GM12865 (cell line): ENCODE data around the gene ITPR1.

Experiments
- DNase-seq: peaks from one replicate; pipeline ENCODE4 v3.0.0; 2010; ENCODE audit warnings: low read depth
- H3K4me3 ChIP-seq: 2 replicates; pipeline ENCODE4 v1.5.1; 2011; ENCODE audit warnings: mild to moderate bottlenecking, low read depth, low read length, control low read depth
- CTCF ChIP-seq: IDR thresholded peaks from 2 replicates; pipeline ENCODE4 v1.5.1; 2011; ENCODE audit warnings: low read length, control low read depth, low read depth, inconsistent platforms; ENCODE audit not compliant: insufficient read depth; ENCODE audit errors: missing control alignments

Gene ITPR1

GRCh38 chr3:4859788-4860187 is 366.6 kb downstream of the ITPR1 start:
- no peak for DNase-seq
- H3K4me3 ChIP-seq = no peak overlapping the region
- no peak for TF ChIP-seq CTCF

DNA sequence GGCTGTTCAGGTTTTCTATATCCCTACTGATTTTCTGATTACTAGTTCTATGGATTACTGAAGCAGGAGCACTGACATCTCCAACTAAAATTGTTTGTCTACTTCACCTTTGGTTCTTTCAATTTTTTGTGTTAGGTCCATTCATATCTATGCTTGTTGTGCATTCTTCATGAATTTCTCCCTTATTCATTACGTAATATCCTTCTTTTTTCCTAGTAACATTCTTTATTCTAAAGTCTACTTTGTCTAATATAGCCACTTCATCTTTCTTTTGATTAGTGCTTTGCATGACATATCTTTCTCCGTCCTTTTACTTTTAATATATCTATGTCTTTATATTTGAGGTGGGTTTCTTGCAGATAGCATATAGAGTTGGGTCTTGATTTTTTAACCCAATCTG is 369.8 kb downstream of the ITPR1 start:
- TF ChIP-seq CTCF = no peak

GRCh38 chr3:4864503-4864902 is 371.4 kb downstream of the ITPR1 start:
- no peak for DNase-seq
- no peak overlapping the region for H3K4me3 ChIP-seq
- TF ChIP-seq CTCF = no peak

More for the DNA sequence above, 369.8 kb downstream of the ITPR1 start:
- no peak overlapping the region for H3K4me3 ChIP-seq
- no peak for DNase-seq

DNA sequence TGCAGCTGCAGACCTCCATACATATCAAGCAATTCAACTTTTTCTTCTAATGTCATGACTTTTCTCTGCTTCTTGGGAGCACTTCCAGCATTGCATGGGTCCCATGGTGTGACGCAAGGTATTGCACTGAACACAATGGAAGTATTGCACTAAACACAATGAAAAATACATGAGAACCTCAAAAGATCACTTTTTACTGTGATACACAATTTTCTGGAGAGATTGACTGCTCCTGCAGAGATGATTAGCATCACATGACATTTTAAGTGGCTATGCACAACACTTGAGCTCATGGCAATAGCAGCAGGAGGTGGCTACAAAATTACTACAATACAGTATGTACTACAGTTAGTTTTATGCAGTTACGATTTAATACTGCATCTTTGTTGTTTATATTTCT is 372.6 kb downstream of the ITPR1 start:
- H3K4me3 ChIP-seq = no peak overlapping the region
- TF ChIP-seq CTCF = no peak
- DNase-seq = no peak

DNA sequence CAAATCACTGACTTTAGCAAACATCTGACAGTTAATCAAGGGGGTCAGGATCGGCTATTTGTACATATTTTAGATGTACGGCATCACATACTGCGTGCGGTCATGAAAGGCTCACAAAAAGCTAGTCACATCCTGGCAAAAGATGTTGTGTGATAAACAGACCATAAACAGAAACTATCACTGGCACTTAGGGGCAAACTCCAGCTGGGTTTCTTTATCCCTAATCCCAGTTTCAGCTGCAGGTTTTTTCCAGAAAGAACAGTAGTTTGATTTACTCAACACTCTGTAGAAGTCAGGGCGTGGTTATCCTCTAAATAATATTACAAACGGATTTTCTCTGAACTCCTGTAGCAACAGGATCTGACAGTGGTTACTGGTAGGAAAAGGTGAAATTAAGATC is 373.7 kb downstream of the ITPR1 start:
- H3K4me3 ChIP-seq = no peak overlapping the region
- DNase-seq = no peak
- no peak for TF ChIP-seq CTCF

DNA sequence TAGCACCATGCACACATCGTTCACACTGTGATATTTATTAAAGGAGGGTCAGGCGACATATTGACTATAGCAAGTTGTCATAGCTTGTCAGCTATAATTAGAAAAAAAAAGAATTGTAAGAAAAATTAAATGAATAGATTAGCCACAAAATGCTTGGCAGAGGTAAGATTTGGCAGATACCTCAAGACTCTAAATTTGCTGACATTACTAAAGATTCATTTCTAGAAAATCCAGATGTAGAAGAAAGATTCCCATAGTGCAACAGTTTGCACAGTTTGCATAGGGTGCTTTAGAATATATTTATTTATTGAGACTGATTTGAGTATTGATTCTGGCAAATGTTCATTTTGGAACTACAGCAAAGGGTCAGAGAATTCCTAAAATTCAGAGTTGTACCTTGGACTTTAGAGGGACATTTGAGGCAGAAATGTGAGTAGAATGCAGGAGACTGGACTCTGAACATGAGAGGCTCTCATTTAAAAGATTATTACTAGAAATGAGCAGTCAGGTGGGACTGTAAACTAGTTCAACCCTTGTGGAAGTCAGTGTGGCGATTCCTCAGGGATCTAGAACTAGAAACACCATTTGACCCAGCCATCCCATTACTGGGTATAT is 384.1 kb downstream of the ITPR1 start:
- H3K4me3 ChIP-seq = no peak overlapping the region
- TF ChIP-seq CTCF = no peak
- no peak for DNase-seq

GRCh38 chr3:4880850-4881249 is 387.7 kb downstream of the ITPR1 start:
- no peak for DNase-seq
- TF ChIP-seq CTCF = no peak

More at GRCh38 chr3:4880850-4881249, 387.7 kb downstream of the ITPR1 start:
- no peak overlapping the region for H3K4me3 ChIP-seq
